ENCODE results near the gene PSG1. TPM values are rescaled to one million over a fixed set of nuclear protein-coding genes. Genes with fewer than 3 reads are reported as not detected.
A peak's percentile ranks its signal among the peaks of the same experiment; 100 is the strongest.
"Not testable (repeated sequence)": the region's sequence is repeated elsewhere in the genome, so short reads cannot be mapped to it uniquely, and the experiment has no call there.

The PSG1 gene
- total RNA-seq, 1 experiment from 2014 or later: 0.72 TPM

GRCh38 chr19:42881279-42881678 lies 1.8 kb upstream of the PSG1 start:
- CTCF ChIA-PET; POLR2A ChIA-PET (ENCODE audit: unreplicated experiment); BruUV-seq (replicated peaks): not testable (repeated sequence)

GRCh38 chr19:42880621-42881020 lies 1.1 kb upstream of the PSG1 start:
- BruUV-seq (replicated peaks); H2AFZ ChIP-seq; H3K36me3 ChIP-seq (ENCODE audit: low read depth); H3K27me3 ChIP-seq (ENCODE audit: insufficient read depth, low read depth); H3K27ac ChIP-seq; H3K4me3 ChIP-seq; CTCF ChIA-PET; H3K4me2 ChIP-seq; DNase-seq; H3K9me2 ChIP-seq (ENCODE audit: insufficient read depth); H3K9me3 ChIP-seq (ENCODE audit: insufficient read depth, low read depth); H3K79me2 ChIP-seq (ENCODE audit: low read depth); H4K20me1 ChIP-seq (ENCODE audit: insufficient read depth); H3F3A ChIP-seq (ENCODE audit: insufficient read depth, low read depth): not testable (repeated sequence)
- POLR2A ChIA-PET (ENCODE audit: unreplicated experiment): interaction anchor here (0.7 kb wide), 1 partner anchor 216 kb away, joined by 3 read pairs; no protein-coding TSS in a partner anchor
- peaks cover 13% of the 10 kb centered on the region for H3K4me1 ChIP-seq (replicated peaks; ENCODE audit: insufficient read depth)
- intact Hi-C loops (cut with micrococcal nuclease; ENCODE audit: unreplicated experiment): loop anchor here (10.0 kb wide), 1 partner anchor 186 kb away; no protein-coding TSS in a partner anchor

More at GRCh38 chr19:42881279-42881678, 1.8 kb upstream of the PSG1 start:
- intact Hi-C loops (cut with micrococcal nuclease; ENCODE audit: unreplicated experiment): loop anchor here (10.0 kb wide), 1 partner anchor 186 kb away; no protein-coding TSS in a partner anchor
- not testable (repeated sequence) for H3K4me1 ChIP-seq (replicated peaks; ENCODE audit: insufficient read depth); DNase-seq; H3K4me3 ChIP-seq; H3K36me3 ChIP-seq (ENCODE audit: low read depth); H3K9me2 ChIP-seq (ENCODE audit: insufficient read depth); H2AFZ ChIP-seq; H3F3A ChIP-seq (ENCODE audit: insufficient read depth, low read depth); H3K27me3 ChIP-seq (ENCODE audit: insufficient read depth, low read depth); H3K79me2 ChIP-seq (ENCODE audit: low read depth); H3K4me2 ChIP-seq; H4K20me1 ChIP-seq (ENCODE audit: insufficient read depth); H3K9me3 ChIP-seq (ENCODE audit: insufficient read depth, low read depth); H3K27ac ChIP-seq
- TF ChIP-seq CTCF (conservative IDR thresholded peaks at IDR 0.05): peak; percentile 51

GRCh38 chr19:42876596-42876995 lies 2.9 kb downstream of the PSG1 start:
- intact Hi-C loops (cut with micrococcal nuclease; ENCODE audit: unreplicated experiment); H3K9me3 ChIP-seq (ENCODE audit: insufficient read depth, low read depth); H4K20me1 ChIP-seq (ENCODE audit: insufficient read depth); H2AFZ ChIP-seq; H3K36me3 ChIP-seq (ENCODE audit: low read depth); H3K79me2 ChIP-seq (ENCODE audit: low read depth); DNase-seq; H3K4me3 ChIP-seq; CTCF ChIA-PET; H3K27me3 ChIP-seq (ENCODE audit: insufficient read depth, low read depth); H3K9me2 ChIP-seq (ENCODE audit: insufficient read depth): not testable (repeated sequence)
- H3F3A ChIP-seq (ENCODE audit: insufficient read depth, low read depth): peaks cover 23% of the 10 kb centered on the region
- H3K4me1 ChIP-seq (replicated peaks; ENCODE audit: insufficient read depth): peaks cover 32% of the 10 kb centered on the region
- TSS peak; percentile 77 for BruUV-seq (replicated peaks)
- peak overlapping the region; percentile 92 for H3K27ac ChIP-seq
- POLR2A ChIA-PET (ENCODE audit: unreplicated experiment): interaction anchor here (0.6 kb wide), 1 partner anchor 43 kb away, joined by 16 read pairs; no protein-coding TSS in a partner anchor
- H3K4me2 ChIP-seq: 0 out of 2 replicates have a peak overlapping the region, but pooled peaks have one; percentile 48

GRCh38 chr19:42875881-42876280 lies 3.6 kb downstream of the PSG1 start:
- H3K27me3 ChIP-seq (ENCODE audit: insufficient read depth, low read depth); H3K9me3 ChIP-seq (ENCODE audit: insufficient read depth, low read depth); BruUV-seq (replicated peaks); H3K79me2 ChIP-seq (ENCODE audit: low read depth); DNase-seq; H3K9me2 ChIP-seq (ENCODE audit: insufficient read depth); H3K4me3 ChIP-seq; POLR2A ChIA-PET (ENCODE audit: unreplicated experiment); H2AFZ ChIP-seq; H4K20me1 ChIP-seq (ENCODE audit: insufficient read depth); CTCF ChIA-PET; H3K36me3 ChIP-seq (ENCODE audit: low read depth): not testable (repeated sequence)
- H3K4me1 ChIP-seq (replicated peaks; ENCODE audit: insufficient read depth): peaks cover 32% of the 10 kb centered on the region
- intact Hi-C loops (cut with micrococcal nuclease; ENCODE audit: unreplicated experiment): loop anchor here (2.0 kb wide), 1 partner anchor 25 kb away; no protein-coding TSS in a partner anchor
- peaks cover 23% of the 10 kb centered on the region for H3F3A ChIP-seq (ENCODE audit: insufficient read depth, low read depth)
- H3K4me2 ChIP-seq: peak overlapping the region; percentile 48
- H3K27ac ChIP-seq: peak overlapping the region; percentile 92

GRCh38 chr19:42874901-42875813 lies 4.4 kb downstream of the PSG1 start:
- not testable (repeated sequence) for H3K9me3 ChIP-seq (ENCODE audit: insufficient read depth, low read depth); BruUV-seq (replicated peaks); H4K20me1 ChIP-seq (ENCODE audit: insufficient read depth); H3K9me2 ChIP-seq (ENCODE audit: insufficient read depth); H3K4me3 ChIP-seq; H3K36me3 ChIP-seq (ENCODE audit: low read depth); H3K27me3 ChIP-seq (ENCODE audit: insufficient read depth, low read depth); H3K79me2 ChIP-seq (ENCODE audit: low read depth); H2AFZ ChIP-seq
- DNase-seq: peak; percentile 64 to 83
- ChIA-PET POLR2A (ENCODE audit: unreplicated experiment) (interaction anchor here (0.5 to 1.0 kb wide), 4 partner anchors 23 to 478 kb away, joined by 3 to 7 read pairs (median 3); no protein-coding TSS in a partner anchor), CTCF (interaction anchor here (0.8 to 1.0 kb wide), 2 partner anchors 17 to 75 kb away, joined by 3 to 7 read pairs; no protein-coding TSS in a partner anchor)
- H3K4me2 ChIP-seq: peak overlapping the region; percentile 48
- peak overlapping the region; percentile 92 for H3K27ac ChIP-seq
- H3K4me1 ChIP-seq (replicated peaks; ENCODE audit: insufficient read depth): peaks cover 32% of the 10 kb centered on the region
- peaks cover 23% of the 10 kb centered on the region for H3F3A ChIP-seq (ENCODE audit: insufficient read depth, low read depth)
- intact Hi-C loops (cut with micrococcal nuclease; ENCODE audit: unreplicated experiment): loop anchor here (2.0 kb wide), 1 partner anchor 24 kb away; no protein-coding TSS in a partner anchor

- Histone ChIP-seq H3K4me2 (peak overlapping the region; percentile 48), H3K4me1 (replicated peaks; ENCODE audit: insufficient read depth) (peaks cover 32% of the 10 kb centered on the region), H3K27ac (peak overlapping the region; percentile 92), H3F3A (ENCODE audit: insufficient read depth, low read depth) (peaks cover 23% of the 10 kb centered on the region)
- not testable (repeated sequence) for H2AFZ ChIP-seq; DNase-seq; H3K36me3 ChIP-seq (ENCODE audit: low read depth); H3K9me3 ChIP-seq (ENCODE audit: insufficient read depth, low read depth); BruUV-seq (replicated peaks); H3K9me2 ChIP-seq (ENCODE audit: insufficient read depth); H4K20me1 ChIP-seq (ENCODE audit: insufficient read depth); H3K4me3 ChIP-seq; H3K27me3 ChIP-seq (ENCODE audit: insufficient read depth, low read depth); H3K79me2 ChIP-seq (ENCODE audit: low read depth)
- ChIA-PET POLR2A (ENCODE audit: unreplicated experiment) (interaction anchor here (0.5 to 1.0 kb wide), 2 partner anchors 22 to 24 kb away, joined by 3 read pairs; no protein-coding TSS in a partner anchor), CTCF (interaction anchor here (0.8 to 1.0 kb wide), 2 partner anchors 16 to 74 kb away, joined by 3 to 7 read pairs; no protein-coding TSS in a partner anchor)
- intact Hi-C loops (cut with micrococcal nuclease; ENCODE audit: unreplicated experiment): loop anchor here (2.0 kb wide), 1 partner anchor 23 kb away; no protein-coding TSS in a partner anchor
These were observed 5.4 kb downstream of the PSG1 start for GRCh38 chr19:42874136-42874535.

Measured in PC-9 (cell line).